Measurements from ENCODE around the gene ZNF407.

DNA sequence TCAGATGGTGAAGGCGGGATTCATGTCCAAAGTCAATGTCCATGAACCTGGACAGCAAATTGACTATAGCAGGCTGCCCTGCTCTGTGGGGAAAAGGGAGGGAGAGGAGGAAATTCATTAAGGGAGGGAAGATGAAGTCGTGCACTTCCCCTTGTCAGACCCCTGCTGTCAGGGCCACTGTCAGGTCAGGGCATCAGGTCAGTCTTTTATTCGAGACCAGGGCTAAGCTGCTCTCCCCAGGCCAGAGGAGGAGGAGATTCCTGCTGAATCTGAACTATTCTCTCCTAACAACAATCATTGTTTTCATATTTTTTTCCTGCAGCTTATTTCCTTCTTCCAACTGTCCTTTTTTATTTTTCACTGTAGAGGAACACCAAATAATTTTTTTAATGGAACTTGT lies 46.2 kb upstream of the ZNF407 start:
- TF ChIP-seq CTCF (IDR thresholded peaks at IDR 0.05) (no peak), POLR2A (IDR thresholded peaks at IDR 0.05) (no peak)
